Measurements from ENCODE around the gene ESPNL. TPM values are rescaled to one million over a fixed set of nuclear protein-coding genes. Genes with fewer than 3 reads are reported as not detected.

The ESPNL gene
- total RNA-seq, 2 donors from 2014 or later: 0.35 TPM; not detected in 1

DNA sequence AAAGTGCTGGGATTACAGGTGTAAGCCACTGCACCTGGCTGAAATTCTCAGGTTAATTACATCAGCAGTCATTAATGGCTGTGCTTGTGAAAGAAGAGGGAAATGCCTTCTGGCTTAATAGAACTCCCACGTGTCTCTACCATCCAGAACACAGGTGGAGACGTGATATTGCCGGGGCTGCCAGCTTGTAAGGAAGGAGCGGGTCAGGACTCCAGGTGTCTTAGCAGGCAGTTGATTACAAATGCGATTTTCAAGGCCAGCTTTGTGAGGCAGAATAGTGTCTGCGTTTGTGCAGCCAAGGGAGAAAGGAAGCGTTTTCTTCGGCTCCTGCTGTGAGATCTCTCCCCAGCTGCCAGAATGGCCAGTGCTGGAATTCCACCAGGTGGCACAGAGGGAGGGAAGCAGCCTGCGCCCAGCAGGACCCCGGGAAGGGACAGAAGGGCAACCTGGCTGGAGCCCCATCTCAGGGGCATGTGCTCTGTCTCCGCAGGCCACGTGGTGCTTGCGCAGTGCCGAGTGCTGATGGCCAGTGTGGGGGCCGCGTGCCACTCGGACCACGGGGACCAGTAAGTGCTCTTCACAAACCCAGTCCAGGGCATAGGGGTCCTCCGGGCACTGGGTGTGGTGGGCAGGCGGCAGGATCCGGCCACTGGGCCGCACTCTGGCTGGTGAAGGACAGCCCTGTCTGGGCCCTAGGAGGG is 3.7 kb upstream of the ESPNL start:
- H3K4me3 ChIP-seq: no peak overlapping the region
- H3K27ac ChIP-seq: no peak overlapping the region
- TF ChIP-seq, protein P1, sequence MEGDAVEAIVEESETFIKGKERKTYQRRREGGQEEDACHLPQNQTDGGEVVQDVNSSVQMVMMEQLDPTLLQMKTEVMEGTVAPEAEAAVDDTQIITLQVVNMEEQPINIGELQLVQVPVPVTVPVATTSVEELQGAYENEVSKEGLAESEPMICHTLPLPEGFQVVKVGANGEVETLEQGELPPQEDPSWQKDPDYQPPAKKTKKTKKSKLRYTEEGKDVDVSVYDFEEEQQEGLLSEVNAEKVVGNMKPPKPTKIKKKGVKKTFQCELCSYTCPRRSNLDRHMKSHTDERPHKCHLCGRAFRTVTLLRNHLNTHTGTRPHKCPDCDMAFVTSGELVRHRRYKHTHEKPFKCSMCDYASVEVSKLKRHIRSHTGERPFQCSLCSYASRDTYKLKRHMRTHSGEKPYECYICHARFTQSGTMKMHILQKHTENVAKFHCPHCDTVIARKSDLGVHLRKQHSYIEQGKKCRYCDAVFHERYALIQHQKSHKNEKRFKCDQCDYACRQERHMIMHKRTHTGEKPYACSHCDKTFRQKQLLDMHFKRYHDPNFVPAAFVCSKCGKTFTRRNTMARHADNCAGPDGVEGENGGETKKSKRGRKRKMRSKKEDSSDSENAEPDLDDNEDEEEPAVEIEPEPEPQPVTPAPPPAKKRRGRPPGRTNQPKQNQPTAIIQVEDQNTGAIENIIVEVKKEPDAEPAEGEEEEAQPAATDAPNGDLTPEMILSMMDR (IDR thresholded peaks at IDR 0.05): no peak
- no peaks in the 10 kb centered on the region for H3K4me1 ChIP-seq (ENCODE audit: control insufficient read depth in 1 of 2, low read depth in 2 of 2)
- H3K27me3 ChIP-seq (replicated peaks; ENCODE audit: insufficient read depth): no peaks in the 10 kb centered on the region
- no peaks in the 10 kb centered on the region for H3K36me3 ChIP-seq
- no peak for ATAC-seq (ENCODE audit: insufficient number of reproducible peaks, low FRiP score, low read depth)
- H3K9me3 ChIP-seq: no peaks in the 10 kb centered on the region
- no peak for DNase-seq (ENCODE audit: low spot score)

DNA sequence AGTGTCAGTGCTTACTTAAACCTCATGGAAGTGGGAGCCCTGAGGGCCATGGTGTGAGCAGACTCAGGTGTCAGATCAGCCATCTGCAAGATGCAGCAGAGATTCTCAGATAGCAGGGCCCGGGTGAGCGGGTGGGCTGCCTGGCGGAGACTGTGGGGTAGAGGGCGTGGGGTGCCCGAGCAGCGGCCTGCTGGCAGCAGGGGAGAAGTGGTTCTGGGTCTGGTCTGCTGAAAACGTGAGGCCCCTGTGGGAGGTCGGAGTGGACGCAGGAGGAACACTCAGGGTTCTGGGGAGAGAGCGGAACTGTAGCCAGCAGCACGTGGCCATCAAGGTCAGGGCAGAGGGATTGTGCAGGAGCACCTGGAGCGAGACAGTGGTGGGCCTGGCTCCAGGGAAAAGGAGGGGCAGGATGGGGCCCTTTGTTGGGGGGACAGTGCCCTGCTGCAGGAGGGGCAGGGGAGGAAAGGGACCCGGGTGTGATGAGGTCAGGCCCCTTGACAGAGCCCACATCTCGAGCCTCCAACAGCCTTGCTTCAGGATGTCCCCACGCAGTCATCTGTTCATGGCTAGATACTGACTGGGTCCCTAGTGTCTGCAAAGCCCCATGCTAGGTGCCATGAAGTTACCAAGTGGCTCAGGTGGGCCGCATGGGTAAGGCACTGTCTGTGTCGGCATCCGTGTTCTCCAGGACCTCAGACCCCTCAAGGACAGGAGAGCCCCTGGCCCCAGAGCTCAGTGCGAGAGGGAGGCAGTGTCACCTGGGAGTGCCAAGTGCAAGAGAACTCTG is 2.7 kb upstream of the ESPNL start:
- H3K9me3 ChIP-seq: no peaks in the 10 kb centered on the region
- no peaks in the 10 kb centered on the region for H3K36me3 ChIP-seq
- H3K4me1 ChIP-seq (ENCODE audit: control insufficient read depth in 1 of 2, low read depth in 2 of 2): no peaks in the 10 kb centered on the region
- DNase-seq (ENCODE audit: low spot score): no peak
- TF ChIP-seq, protein P1 (IDR thresholded peaks at IDR 0.05): no peak
- no peak overlapping the region for H3K4me3 ChIP-seq
- H3K27ac ChIP-seq: no peak overlapping the region
- H3K27me3 ChIP-seq (replicated peaks; ENCODE audit: insufficient read depth): no peaks in the 10 kb centered on the region
- no peak for ATAC-seq (ENCODE audit: insufficient number of reproducible peaks, low FRiP score, low read depth)

DNA sequence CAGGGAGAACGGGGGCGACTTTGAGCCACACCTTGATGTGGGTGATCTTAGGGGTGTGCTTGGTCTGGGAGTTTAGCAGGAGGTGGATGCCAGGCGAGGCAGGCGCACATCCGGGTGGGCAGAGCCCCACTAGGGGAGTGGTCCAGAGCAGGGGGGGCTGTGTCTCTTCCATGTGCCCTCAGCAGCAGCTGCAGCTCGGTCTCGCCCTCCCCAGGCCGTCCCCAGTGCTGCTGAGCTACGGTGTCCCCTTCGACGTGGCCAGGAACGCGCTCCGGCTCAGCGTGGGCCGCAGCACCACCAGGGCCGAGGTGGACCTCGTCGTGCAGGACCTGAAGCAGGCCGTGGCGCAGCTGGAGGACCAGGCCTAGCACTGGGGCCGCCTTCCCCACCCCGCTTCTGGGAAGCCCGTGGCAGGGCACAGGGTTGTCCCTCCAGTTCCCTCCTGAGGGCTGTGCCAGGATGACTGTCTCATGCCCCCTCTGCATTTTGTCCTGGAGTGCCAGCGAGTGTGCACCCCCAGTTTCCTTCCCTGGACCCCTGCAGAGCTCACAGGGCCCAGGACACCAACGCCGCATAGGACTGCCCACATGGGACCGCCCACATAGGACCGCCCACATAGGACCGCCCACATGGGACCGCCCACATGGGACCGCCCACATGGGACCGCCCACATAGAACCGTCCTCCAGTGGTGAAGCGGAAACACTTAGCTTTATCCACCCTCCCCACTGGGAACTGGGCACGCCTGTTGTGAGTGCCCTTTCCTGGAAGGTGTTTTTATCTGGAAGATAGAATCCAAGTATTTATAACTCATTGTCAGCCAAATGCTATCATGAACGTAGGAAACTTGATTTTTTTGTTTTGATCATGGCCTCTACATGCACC is 1.9 kb upstream of the ESPNL start:
- no peaks in the 10 kb centered on the region for H3K4me1 ChIP-seq (ENCODE audit: control insufficient read depth in 1 of 2, low read depth in 2 of 2)
- TF ChIP-seq, protein P1 (IDR thresholded peaks at IDR 0.05): no peak
- H3K9me3 ChIP-seq: no peaks in the 10 kb centered on the region
- H3K27ac ChIP-seq: no peak overlapping the region
- H3K27me3 ChIP-seq (replicated peaks; ENCODE audit: insufficient read depth): no peaks in the 10 kb centered on the region
- H3K36me3 ChIP-seq: no peaks in the 10 kb centered on the region
- no peak overlapping the region for H3K4me3 ChIP-seq
- ATAC-seq (ENCODE audit: insufficient number of reproducible peaks, low FRiP score, low read depth): no peak
- no peak for DNase-seq (ENCODE audit: low spot score)

DNA sequence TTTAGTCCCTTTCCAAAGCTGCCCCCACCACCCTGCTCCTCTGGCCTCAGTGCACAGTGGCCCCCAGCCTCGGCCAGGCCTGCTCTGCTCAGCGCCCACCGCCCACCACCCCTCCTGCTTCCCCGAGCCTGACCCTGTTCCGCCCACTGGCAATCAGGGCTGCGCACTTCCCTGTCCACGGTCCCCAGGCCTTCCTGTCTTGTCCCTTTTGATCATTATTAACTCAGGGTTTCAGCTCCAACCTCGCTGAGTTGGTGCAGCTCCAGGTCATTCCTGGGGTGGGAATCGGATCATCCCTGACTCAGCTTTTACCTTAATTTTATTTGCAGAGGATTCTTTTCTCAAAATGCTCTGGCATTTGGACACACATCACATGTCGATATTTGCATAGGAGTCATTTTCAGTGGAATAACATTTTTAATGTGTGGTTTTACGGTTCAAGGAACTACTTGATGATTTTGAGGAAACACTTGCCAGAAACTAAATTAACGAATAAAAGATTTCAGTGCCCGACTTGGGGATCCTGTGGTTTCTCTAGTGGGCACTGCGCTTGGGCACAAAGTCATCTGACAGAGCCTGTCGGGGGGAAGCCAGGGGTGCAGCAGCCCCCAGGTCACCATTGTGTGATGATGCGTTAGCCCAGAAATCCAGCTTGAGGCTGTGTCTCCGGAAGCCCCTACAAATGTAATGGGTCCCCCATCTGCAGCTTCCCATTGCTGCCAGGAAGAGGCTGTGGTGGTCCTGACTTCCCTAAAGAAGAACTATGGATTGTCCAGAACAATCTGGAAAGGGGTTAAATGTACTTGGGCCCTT is 1.0 kb upstream of the ESPNL start:
- no peaks in the 10 kb centered on the region for H3K27me3 ChIP-seq (replicated peaks; ENCODE audit: insufficient read depth)
- no peak overlapping the region for H3K4me3 ChIP-seq
- no peaks in the 10 kb centered on the region for H3K9me3 ChIP-seq
- ATAC-seq (ENCODE audit: insufficient number of reproducible peaks, low FRiP score, low read depth) (no peak), DNase-seq (ENCODE audit: low spot score) (no peak)
- TF ChIP-seq, protein P1 (IDR thresholded peaks at IDR 0.05): no peak
- no peaks in the 10 kb centered on the region for H3K4me1 ChIP-seq (ENCODE audit: control insufficient read depth in 1 of 2, low read depth in 2 of 2)
- H3K36me3 ChIP-seq: no peaks in the 10 kb centered on the region
- no peak overlapping the region for H3K27ac ChIP-seq
